GM20000 (cell line): ENCODE results near the gene PRPF40B.

Source experiments
- DNase-seq: peaks from one replicate; pipeline ENCODE4 v3.0.0; 2012; ENCODE audit warnings: low spot score
- CTCF ChIP-seq: IDR thresholded peaks from 2 replicates; pipeline ENCODE4 v1.5.1; 2012; ENCODE audit warnings: mild to moderate bottlenecking, control low read depth; ENCODE audit errors: extremely low read depth, missing control alignments

The PRPF40B gene

GRCh38 chr12:49624921-49625577 is 1.7 kb downstream of the PRPF40B start:
- no peak for DNase-seq
- TF ChIP-seq CTCF: no peak

GRCh38 chr12:49626169-49626835 is 2.9 kb downstream of the PRPF40B start:
- TF ChIP-seq CTCF: no peak
- peak; percentile 59 for DNase-seq

GRCh38 chr12:49626836-49627235 is 3.5 kb downstream of the PRPF40B start:
- no peak for DNase-seq
- TF ChIP-seq CTCF: no peak

- no peak for DNase-seq
- TF ChIP-seq CTCF: no peak
These were observed 4.5 kb downstream of the PRPF40B start for GRCh38 chr12:49627752-49628360.

- no peak for DNase-seq
- TF ChIP-seq CTCF: no peak
These were observed 8.1 kb downstream of the PRPF40B start for GRCh38 chr12:49631336-49631907.

- TF ChIP-seq CTCF: no peak
- no peak for DNase-seq
These were observed 9.0 kb downstream of the PRPF40B start for GRCh38 chr12:49632401-49632800.
